GM18861 (cell line): ENCODE data around the gene IL1RAPL2.
A peak's percentile ranks its signal among the peaks of the same experiment; 100 is the strongest.
"Not testable (repeated sequence)": the region's sequence is repeated elsewhere in the genome, so short reads cannot be mapped to it uniquely, and the experiment has no call there.

Experiments
- ATAC-seq: cut with Tn5 transposase; IDR thresholded peaks from one replicate; pipeline ENCODE4 v1.9.1; 2021; ENCODE audit not compliant: unreplicated experiment

The IL1RAPL2 gene

DNA sequence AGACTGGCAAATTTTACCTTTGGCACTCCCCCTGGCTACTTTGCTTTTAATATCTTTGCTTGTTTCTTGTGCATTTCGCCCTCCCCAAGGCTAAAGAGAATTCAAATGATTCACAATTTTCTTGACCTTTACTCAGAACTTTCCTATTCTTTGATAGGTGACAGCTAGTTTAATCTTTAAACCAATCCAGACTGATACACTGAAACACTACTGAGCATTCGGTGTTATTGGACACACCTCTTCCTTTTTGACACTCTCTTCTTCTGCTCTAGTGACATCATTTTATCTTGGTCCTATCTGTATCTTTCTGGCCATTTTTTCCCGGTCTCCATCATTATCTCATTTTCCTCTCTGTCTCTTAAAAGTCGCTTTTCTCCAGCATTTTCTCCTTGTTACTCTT lies 103.1 kb downstream of the IL1RAPL2 start:
- no peak for ATAC-seq

DNA sequence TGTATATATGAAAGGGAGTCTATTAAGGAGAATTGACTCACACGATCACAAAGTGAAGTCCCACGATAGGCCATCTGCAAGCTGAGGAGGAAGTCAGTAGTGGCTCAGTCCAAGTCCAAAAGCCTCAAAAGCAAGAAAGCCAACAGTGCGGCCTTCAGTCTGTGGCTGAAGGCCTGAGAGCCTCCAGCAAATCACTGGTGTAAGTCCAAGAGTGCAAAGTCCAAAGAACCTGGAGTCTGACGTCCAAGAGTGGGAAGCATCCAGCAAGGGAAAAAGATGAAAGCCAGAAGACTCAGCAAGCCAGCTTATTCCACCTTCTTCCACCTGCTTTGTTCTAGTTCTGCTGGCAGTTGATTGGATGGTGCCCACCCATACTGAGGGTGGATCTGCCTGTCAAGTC lies 104.1 kb downstream of the IL1RAPL2 start:
- ATAC-seq, result no peak

DNA sequence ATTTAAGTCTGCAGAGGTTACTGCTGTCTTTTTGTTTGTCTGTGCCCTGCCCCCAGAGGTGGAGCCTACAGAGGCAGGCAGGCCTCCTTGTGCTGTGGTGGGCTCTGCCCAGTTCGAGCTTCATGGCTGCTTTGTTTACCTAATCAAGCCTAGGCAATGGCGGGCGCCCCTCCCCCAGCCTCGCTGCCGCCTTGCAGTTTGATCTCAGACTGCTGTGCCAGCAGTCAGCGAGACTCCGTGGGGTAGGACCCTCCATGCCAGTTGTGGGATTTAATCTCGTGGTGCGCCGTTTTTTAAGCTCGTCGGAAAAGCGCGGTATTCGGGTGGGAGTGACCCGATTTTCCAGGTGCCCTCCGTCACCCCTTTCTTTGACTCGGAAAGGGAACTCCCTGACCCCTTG lies 111.5 kb downstream of the IL1RAPL2 start:
- ATAC-seq, result not testable (repeated sequence)

DNA sequence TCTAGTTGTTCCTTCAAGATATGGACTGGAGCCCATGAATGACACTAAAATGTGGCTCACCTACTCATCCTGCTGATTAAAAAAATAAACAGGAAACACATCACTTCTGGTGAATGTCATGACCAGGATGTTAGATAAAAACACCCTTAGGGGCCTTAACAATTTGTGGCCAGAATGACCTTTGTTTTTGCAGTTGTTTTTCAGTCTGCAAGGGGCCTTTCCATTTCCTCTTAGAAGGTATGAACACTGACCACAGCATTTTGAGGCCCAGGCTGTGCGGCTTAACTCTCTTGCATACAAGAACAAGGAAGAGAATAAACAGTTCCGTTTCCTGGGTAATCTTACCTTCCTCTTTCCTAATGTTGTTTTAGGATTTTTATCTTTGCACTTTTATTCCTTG lies 113.2 kb downstream of the IL1RAPL2 start:
- ATAC-seq, result no peak

DNA sequence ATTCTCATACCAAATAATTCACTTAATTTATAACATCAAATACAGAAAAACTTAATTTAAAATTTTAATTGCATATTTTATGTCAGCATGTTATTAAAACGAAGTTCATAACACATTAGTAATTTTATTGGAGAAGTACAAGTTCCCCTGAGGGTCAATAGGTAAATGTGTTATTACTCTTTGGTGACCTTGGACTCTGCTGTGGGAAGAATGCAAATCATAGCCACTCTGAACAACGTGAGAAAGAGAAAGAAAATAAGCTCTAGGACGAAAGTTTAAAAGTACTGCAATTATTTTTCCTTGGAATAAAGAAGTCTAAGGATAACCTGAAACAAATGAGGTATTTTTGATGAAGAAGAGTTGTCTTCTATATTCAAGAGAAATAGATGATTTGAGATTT lies 115.2 kb downstream of the IL1RAPL2 start:
- ATAC-seq, result no peak

DNA sequence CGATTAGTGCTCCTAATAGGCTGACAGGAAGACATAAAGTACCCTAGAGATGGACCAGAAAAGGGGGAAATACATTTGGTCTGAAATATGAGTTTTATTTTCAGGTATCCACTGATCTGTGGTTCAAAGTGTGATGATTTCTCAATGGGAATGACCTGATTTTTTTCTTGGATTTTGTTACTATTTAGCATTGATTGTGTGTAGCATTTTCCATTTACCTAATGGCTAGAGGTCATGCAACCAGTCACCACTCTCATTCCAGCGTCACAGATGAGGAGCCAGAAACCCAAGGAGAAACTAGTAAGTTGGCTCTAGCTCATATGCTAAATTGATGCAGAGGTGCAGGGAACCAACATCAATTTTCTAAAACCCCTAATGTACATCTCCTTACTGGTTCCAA lies 118.1 kb downstream of the IL1RAPL2 start:
- ATAC-seq, result no peak

DNA sequence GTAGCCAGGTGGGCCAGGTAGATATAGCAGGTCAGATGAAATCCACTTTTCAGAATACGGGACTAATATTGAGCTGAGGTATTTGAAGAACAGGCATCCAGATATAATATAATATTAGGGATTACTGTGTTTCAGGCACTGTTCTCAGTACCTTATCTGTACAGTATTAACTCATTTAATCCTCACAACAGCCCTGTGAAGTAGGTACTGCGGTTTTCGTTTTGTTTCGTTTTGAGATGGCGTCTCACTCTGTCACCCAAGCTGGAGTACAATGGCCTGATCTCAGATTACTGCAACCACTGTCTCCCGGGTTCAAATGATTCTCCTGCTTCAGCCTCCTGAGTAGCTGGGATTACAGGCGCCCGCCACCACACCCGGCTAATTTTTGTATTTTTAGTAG lies 129.6 kb downstream of the IL1RAPL2 start:
- ATAC-seq, result peak; percentile 58

DNA sequence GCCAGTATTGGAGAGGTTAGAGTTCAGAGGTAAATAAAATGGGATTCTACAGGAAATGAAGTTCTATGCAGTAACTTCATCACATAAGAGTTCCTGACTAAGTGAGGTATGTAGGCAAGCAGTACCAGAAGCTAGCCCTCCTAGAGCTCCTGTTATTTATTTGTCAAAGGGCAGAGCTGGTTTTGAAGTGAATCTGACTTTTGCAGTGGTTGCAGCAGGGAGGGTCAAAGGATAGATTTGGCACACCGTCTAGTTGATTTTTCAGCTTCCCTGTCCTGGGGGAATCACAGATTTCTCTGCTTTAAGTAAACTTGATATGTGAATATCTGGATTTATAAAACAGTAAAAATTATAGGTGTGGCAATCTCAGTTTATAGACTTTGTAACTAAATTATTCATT lies 130.7 kb downstream of the IL1RAPL2 start:
- ATAC-seq, result no peak

DNA sequence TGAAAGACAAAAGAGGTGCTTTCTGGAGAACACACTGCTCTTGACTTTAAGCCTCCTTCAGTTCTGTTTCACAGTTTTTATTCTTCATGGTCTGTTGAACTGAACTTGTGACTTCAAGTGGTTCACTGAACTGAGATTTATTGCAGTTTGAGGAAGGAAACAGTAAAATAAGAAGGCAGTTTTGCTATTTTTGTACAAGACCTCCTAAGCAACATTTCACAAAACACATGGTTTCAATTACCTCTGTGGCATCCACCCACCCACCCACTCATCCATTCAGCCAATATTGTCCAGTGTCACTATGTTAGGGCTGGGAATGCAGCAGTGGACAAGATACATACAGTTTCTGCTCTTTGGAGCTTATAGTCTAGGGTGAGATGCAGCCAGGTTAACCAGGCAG lies 131.3 kb downstream of the IL1RAPL2 start:
- ATAC-seq, result no peak

DNA sequence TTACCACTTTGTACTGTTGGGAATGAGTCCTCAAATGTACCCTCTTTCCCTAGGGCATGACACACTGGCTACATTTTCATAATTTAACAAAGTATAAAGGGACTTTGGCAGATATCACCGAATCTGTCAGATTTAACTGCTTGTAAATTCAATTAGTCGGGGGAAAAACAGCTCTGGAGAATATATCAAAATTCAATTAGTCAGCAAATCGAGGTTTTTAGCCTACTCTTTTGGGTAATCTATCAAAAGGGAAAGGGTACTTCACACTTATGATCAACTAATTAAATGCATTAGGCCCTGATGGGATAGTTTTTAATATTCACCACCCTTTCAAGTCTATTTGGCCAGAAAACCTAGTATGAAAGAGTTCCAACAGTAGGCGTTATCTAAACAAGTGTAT lies 141.0 kb downstream of the IL1RAPL2 start:
- no peak for ATAC-seq

DNA sequence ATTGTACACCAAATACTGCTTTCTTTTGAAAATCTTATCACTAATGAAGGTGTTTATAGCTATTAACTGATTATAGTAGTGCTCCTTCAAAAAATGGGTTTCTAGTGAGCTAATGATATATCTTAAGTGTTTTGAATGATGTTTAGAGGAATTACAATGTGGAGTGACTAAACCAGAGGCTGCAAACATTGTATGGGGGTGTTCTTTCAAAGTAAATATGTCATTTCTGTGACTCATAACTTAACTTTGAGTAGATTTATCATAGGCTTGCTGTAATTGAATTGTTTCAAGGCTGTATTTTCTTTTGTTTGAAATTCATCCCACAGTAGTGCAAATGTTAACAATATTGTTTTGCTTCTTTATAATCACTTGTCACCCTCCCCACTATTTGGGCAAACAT lies 141.6 kb downstream of the IL1RAPL2 start:
- no peak for ATAC-seq

DNA sequence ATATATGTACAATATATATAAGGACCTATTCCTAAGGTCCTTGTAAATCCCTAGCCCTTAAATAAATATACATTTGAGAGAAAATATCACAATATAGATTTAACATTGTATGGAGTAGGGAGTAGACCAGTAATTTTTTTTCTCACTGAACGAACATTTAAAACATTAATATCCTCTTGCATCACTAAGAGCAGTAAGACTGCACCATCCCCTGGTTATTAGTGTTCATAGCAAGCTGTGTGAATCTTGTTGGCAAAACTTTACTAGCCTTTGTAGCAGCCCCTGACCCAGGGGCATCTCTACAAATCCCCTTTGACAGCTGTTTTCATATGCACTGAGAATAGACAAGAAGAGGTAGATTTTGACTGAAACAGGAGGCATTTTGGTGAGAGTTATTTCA lies 146.5 kb downstream of the IL1RAPL2 start:
- no peak for ATAC-seq

DNA sequence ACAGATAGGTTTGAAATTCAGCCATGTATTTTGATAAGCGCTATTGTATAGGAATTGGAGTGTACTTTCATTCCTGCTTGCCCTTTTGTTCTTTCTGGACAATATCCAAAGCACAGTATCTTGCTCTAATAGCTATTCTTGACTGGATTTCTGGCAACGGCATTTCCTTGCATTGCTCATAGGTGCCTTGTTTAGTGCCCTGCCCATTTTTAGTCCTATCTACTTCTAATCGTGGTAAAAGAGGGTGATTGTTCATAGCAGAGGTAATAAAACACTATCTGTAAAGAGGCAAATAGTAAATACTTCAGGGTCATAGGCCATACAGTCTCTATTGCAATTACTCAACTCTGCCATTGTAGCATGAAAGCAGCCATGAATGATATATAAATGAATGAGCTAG lies 155.9 kb downstream of the IL1RAPL2 start:
- no peak for ATAC-seq

DNA sequence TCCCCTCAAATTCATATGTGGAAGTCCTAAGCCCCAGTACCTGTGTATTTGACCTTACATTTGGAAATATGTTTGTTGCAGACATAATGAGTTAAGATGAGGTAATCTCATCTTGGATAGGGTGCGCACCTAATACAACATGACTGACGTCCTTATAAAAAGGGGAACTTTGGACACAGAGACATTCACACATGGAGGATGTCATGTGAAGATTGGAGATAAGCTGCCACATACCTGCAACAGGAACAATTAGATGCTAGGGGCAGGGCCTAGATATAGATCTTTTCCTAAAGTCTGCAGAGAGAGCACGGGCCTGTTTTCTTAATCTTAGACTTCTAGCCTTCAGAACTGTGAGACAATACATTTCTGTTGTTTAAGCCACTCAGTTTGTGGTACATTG lies 162.5 kb downstream of the IL1RAPL2 start:
- ATAC-seq, result no peak

DNA sequence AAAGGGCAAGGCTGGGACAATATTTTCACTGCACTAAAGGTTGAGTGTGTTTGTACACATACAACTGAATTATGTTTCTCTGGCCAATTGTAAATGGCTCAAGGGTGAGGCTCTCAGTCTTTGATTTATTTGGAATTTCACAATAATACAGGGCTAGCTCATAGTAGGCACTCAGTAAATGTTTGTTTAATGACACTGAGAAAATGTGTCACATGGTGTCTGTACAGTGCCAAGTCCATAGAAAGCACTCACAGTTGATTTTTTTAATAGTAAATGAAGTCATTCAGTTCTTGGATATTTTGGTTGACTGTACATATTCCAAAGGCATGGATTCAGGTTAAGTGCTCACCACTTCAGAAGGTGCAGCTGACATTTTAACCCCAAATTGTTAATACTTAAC lies 176.4 kb downstream of the IL1RAPL2 start:
- ATAC-seq, result no peak

DNA sequence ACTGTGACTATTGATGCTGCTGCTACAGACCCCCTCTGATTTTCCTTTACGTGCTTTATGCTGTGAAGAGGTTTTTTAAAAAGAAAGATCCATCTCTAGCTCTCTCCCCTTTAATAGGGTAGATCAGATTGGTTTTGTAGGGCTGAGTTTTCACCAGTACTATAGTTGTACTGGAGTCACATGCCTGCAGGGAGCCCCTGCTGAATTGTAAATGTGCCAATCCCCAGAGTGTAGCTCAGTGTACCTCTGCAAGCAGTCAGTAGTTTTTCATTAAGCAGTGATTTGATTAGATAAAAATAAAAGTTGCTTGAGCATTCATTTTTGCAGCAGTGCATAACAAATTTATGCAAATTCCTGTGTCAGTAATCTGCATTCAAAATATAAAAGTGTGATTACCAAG lies 179.2 kb downstream of the IL1RAPL2 start:
- no peak for ATAC-seq

DNA sequence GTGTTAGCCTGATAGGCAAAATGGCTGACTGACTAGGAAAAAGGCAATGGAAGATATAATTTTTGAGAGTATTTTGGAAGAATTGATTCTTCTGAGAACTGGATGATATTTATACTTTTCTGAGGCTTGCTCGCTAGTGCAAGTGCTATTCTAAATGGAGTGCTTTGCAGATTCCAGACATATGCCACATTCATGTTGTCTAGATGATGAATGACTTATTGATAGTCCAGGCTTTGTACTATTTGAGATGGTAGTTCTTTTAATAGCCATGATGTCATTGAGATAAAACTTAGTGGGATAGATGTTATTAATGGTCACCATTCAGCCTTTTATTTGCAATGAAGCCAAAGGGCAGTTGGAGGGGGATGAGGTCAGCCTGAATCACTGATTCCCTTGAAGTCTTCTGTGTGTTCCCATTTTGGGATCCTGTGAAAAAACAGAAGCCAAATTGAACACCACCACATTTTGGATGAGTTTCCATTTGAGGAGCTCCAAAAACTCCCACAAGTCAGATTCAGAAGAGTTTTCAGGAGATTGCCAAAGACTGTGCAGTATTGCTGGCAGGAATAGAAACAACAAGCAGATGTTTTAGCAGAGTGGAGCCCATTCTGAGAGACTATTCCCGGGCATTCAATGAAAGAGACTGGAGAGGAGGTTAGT lies 184.1 kb downstream of the IL1RAPL2 start:
- ATAC-seq, result no peak

DNA sequence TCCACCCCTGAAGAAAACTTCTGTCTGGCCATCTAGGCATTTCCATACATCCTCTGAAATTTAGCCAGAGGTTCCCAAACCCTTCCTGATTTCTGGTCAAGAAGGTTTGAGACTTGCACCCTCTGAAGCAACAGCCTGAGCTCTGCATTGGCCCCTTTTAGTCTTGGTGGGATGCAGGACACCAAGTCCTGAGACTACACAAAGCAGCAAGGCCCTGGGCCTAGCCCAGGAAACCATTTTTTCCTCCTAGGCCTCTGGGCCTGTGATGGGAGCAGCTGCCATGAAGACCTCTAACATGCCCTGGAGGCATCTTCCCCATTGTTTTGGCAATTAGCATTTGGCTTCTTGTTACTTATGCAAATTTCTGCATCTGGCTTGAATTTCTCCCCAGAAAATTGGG lies 196.6 kb downstream of the IL1RAPL2 start:
- ATAC-seq, result no peak

DNA sequence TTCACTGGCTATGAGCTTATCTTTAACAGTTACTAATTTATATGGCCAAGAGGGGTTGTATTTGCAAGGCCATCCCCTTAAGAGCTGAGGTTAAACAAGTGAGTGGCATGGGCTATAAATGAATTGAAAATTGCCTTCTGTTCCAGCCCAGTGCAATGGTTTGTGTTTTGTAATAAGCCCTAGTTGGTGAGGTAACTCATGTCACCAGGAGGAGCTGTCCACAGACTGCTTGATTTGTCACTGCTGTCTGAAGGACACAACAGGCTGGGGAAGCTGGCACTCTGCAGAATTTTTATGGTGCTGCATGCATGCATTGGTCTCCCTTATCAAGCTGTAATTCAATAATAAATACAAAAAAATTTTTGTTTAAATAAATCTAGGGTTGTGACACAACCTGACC lies 223.8 kb downstream of the IL1RAPL2 start:
- ATAC-seq, result no peak

DNA sequence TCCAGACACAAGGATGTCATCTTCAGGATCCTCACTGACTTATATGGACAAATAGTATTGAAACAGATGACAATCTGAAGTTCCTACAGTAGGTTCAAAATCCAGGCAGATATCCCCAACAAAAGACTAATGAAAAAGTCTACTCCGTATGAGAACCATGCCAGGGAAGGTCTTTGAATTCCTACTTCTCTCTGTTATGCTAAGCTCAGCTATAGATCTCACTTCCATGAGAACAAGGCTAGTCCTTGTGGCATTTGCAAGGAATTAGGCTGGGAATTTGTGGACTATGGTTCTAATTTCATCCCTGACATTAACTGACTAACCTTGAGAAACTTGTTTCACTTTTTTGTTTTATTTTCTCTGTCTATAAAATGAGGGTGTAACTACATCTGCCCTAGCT lies 229.8 kb downstream of the IL1RAPL2 start:
- no peak for ATAC-seq

DNA sequence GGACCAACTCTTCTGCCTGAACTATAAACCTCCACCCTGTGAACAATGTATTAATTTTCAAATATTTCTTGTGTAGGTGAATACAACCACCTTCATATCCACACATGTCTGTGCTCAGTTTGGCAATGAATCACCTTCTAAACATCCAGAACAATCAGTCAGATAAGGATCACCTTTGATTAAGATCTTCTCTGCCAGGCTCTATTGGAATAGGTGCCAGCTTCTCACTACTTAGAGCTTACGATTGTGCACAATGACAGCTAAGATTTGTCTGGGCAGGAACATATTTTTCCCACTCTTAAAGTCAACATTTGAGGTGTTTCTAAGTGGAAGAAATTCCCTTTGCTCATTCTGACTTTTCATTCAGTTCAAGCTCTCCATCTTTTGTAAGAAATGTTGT lies 237.2 kb downstream of the IL1RAPL2 start:
- ATAC-seq, result no peak

DNA sequence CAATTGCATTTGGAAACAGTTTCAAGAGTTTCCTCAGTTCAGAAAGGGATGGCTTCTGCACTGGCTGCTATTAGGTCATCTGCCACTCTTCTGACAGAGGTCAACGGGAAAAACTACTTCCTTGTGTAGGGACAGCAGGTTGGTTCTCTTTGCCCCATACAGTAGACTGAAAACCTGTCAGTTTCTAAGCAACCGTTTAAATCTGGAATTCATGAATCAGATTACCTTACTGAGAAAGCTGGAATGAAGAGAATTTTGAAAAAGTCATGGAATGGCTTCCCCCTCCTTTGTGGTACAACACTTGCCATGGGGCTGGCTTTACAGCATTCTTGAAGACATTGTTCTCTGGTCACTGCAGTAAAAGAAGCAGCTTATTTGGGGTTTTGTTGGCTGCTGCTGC lies 240.3 kb downstream of the IL1RAPL2 start:
- ATAC-seq, result no peak

DNA sequence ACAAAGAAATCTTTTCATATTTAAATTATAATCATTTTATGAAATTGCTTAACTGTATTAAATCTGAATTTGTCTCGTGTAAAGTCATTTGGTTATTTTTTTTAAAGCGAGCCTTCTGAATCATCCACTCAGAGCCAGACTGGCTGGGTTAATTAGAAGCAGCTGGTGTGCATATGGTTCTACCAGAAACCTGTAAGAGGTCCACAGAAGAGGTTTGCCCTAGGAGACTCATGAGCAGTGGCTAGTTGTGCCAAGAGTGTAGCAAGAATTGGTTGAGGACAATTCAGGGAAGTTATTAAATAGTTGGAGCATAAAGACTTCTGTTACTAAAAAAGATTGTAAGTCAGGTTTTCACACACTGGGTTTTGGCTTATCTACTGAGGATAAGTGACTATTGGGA lies 267.4 kb downstream of the IL1RAPL2 start:
- ATAC-seq, result no peak

DNA sequence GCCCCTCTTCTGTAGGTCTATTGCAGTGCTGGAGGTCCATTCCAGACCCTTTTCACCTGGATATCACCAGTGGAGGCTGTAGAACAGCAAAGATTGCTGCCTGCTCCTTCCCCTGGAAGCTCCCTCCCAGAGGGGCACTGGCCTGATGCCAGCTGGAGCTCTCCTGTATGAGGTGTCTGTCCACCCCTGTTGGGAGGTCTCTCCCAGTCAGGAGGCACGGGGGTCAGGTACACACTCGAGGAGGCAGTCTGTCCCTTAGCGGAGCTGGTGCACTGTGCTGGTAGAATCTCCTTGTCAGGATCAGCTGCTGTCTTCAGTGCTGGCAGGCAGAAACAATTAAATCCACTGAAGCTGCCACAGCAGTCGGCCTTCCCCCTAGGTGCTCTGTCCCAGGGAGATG lies 276.6 kb downstream of the IL1RAPL2 start:
- ATAC-seq, result no peak
